Measurements from ENCODE around the gene TMEM131L. TPM values are rescaled to one million over a fixed set of nuclear protein-coding genes. Genes with fewer than 3 reads are reported as not detected.

TMEM131L gene
- polyA plus RNA-seq, 1 donor (not counting 4 experiments of a cell fraction or from before 2014, with no cell fraction given): 10.3 TPM

- Histone ChIP-seq H3K4me3 (ENCODE audit: control insufficient read depth in 2 of 3, extremely low read depth in 1 of 3, insufficient read depth in 2 of 3, low read depth in 1 of 3, low read length in 3 of 3) (no peak overlapping the region), H3K9ac (ENCODE audit: control insufficient read depth, extremely low read depth, insufficient read depth, low read length) (no peak overlapping the region), H3K9me1 (ENCODE audit: control insufficient read depth, extremely low read depth, insufficient read depth, low read length) (no peaks in the 10 kb centered on the region), H3K9me3 (ENCODE audit: control insufficient read depth, low read depth, low read length) (no peaks in the 10 kb centered on the region), H4K20me1 (ENCODE audit: control insufficient read depth, extremely low read depth, insufficient read depth, low read length) (no peaks in the 10 kb centered on the region), H3K27me3 (ENCODE audit: control insufficient read depth, extremely low read depth, insufficient read depth, low read length) (no peaks in the 10 kb centered on the region), H3K79me2 (ENCODE audit: control insufficient read depth, insufficient read depth, low read length) (no peaks in the 10 kb centered on the region), H3K27ac (ENCODE audit: control insufficient read depth, insufficient read depth, low read length) (no peak overlapping the region), H3K36me3 (ENCODE audit: control insufficient read depth in 2 of 2, extremely low read depth in 1 of 2, insufficient read depth in 2 of 2, low read length in 2 of 2) (peaks cover under 1 to 5% of the 10 kb centered on the region in 2 experiments), H3K4me1 (ENCODE audit: control insufficient read depth, extremely low read depth, insufficient read depth, low read length) (no peaks in the 10 kb centered on the region), H3K4me2 (ENCODE audit: control insufficient read depth, extremely low read depth, insufficient read depth, low read depth, low read length) (no peak overlapping the region), H2AFZ (ENCODE audit: control insufficient read depth, low read length) (no peak overlapping the region)
- TF ChIP-seq, protein P1, sequence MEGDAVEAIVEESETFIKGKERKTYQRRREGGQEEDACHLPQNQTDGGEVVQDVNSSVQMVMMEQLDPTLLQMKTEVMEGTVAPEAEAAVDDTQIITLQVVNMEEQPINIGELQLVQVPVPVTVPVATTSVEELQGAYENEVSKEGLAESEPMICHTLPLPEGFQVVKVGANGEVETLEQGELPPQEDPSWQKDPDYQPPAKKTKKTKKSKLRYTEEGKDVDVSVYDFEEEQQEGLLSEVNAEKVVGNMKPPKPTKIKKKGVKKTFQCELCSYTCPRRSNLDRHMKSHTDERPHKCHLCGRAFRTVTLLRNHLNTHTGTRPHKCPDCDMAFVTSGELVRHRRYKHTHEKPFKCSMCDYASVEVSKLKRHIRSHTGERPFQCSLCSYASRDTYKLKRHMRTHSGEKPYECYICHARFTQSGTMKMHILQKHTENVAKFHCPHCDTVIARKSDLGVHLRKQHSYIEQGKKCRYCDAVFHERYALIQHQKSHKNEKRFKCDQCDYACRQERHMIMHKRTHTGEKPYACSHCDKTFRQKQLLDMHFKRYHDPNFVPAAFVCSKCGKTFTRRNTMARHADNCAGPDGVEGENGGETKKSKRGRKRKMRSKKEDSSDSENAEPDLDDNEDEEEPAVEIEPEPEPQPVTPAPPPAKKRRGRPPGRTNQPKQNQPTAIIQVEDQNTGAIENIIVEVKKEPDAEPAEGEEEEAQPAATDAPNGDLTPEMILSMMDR (optimal IDR thresholded peaks at IDR 0.05 in 1 of 3, IDR thresholded peaks at IDR 0.05 in 1 of 3, conservative IDR thresholded peaks at IDR 0.05 in 1 of 3; ENCODE audit: extremely low read depth in 1 of 3, insufficient read depth in 2 of 3, low read length in 3 of 3): no peak
- TF ChIP-seq EZH2 (IDR thresholded peaks at IDR 0.05; ENCODE audit: low read length): no peak
- DNase-seq (ENCODE audit: low read depth, low spot score): no peak
- dilution Hi-C loops (cut with MboI; ENCODE audit: extremely low pct_ligation_motif_present, low sequenced_read_pairs): no loop called here
- FAIRE-seq: no peak
Observed at GRCh38 chr4:153610623-153611376, 144.6 kb downstream of the TMEM131L start.

DNA sequence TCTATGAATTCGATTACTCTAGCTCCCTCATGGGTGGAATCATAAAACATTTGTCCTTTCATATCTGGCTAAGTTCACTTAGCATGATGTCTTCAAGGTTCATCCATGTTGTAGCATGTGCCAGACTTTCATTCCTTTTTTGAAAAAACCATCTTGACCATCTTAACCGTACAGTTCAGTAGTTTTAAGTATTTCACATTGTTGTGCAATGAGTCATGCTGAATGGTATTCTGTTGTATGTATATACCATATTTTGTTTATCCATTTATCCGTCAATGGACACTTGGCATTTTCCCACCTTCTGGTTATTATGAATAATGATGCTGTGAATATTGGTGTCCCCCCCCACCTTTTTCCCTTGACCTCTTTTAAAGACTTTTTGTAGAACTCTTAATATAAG is 145.5 kb downstream of the TMEM131L start:
- H3K4me3 ChIP-seq (ENCODE audit: control insufficient read depth in 2 of 3, extremely low read depth in 1 of 3, insufficient read depth in 2 of 3, low read depth in 1 of 3, low read length in 3 of 3): no peak overlapping the region
- H3K27me3 ChIP-seq (ENCODE audit: control insufficient read depth, extremely low read depth, insufficient read depth, low read length): no peaks in the 10 kb centered on the region
- FAIRE-seq (no peak), DNase-seq (ENCODE audit: low read depth, low spot score) (no peak)
- no peaks in the 10 kb centered on the region for H4K20me1 ChIP-seq (ENCODE audit: control insufficient read depth, extremely low read depth, insufficient read depth, low read length)
- dilution Hi-C loops (cut with MboI; ENCODE audit: extremely low pct_ligation_motif_present, low sequenced_read_pairs): no loop called here
- no peak overlapping the region for H2AFZ ChIP-seq (ENCODE audit: control insufficient read depth, low read length)
- no peaks in the 10 kb centered on the region for H3K9me1 ChIP-seq (ENCODE audit: control insufficient read depth, extremely low read depth, insufficient read depth, low read length)
- H3K4me1 ChIP-seq (ENCODE audit: control insufficient read depth, extremely low read depth, insufficient read depth, low read length): no peaks in the 10 kb centered on the region
- H3K9me3 ChIP-seq (ENCODE audit: control insufficient read depth, low read depth, low read length): no peaks in the 10 kb centered on the region
- peaks cover under 1 to 3% of the 10 kb centered on the region in 2 experiments for H3K36me3 ChIP-seq (ENCODE audit: control insufficient read depth in 2 of 2, extremely low read depth in 1 of 2, insufficient read depth in 2 of 2, low read length in 2 of 2)
- no peak overlapping the region for H3K4me2 ChIP-seq (ENCODE audit: control insufficient read depth, extremely low read depth, insufficient read depth, low read depth, low read length)
- no peak overlapping the region for H3K9ac ChIP-seq (ENCODE audit: control insufficient read depth, extremely low read depth, insufficient read depth, low read length)
- no peak overlapping the region for H3K27ac ChIP-seq (ENCODE audit: control insufficient read depth, insufficient read depth, low read length)
- no peak for TF ChIP-seq EZH2 (IDR thresholded peaks at IDR 0.05; ENCODE audit: low read length)
- TF ChIP-seq, protein P1 (optimal IDR thresholded peaks at IDR 0.05 in 1 of 3, IDR thresholded peaks at IDR 0.05 in 1 of 3, conservative IDR thresholded peaks at IDR 0.05 in 1 of 3; ENCODE audit: extremely low read depth in 1 of 3, insufficient read depth in 2 of 3, low read length in 3 of 3): no peak
- H3K79me2 ChIP-seq (ENCODE audit: control insufficient read depth, insufficient read depth, low read length): no peaks in the 10 kb centered on the region

Data from keratinocyte (primary cell).